ENCODE data around the gene SYDE1.

- no peak for TF ChIP-seq EZH2 (IDR thresholded peaks at IDR 0.05; ENCODE audit: low read depth, unreplicated experiment)
- no peak for TF ChIP-seq EZH2phosphoT487 (IDR thresholded peaks at IDR 0.05; ENCODE audit: unreplicated experiment)
- TF ChIP-seq CTCF (conservative IDR thresholded peaks at IDR 0.05; ENCODE audit: low read depth in 2 of 2), result no peak
- no peak for TF ChIP-seq ZNF331 (CRISPR knock-in tag; IDR thresholded peaks at IDR 0.05; ENCODE audit: low read depth)
- no peak for TF ChIP-seq ETS1 (IDR thresholded peaks at IDR 0.05)
- no peak for TF ChIP-seq CREB1 (CRISPR knock-in tag; IDR thresholded peaks at IDR 0.05; ENCODE audit: low read depth)
- no peak for TF ChIP-seq STAT1 (IDR thresholded peaks at IDR 0.05; ENCODE audit: unreplicated experiment)
Observed at GRCh38 chr19:15109768-15110417, 2.7 kb downstream of the SYDE1 start.
